WTC11 (cell line): Measurements from ENCODE around the gene MDFIC2.

Experiments
- CREB1 ChIP-seq: sonication (generic); formaldehyde crosslinking; IDR thresholded peaks from 2 replicates; pipeline ENCODE4 v1.8.0; 2023; ENCODE audit warnings: mild to moderate bottlenecking, missing genetic modification reagents
- CTCF ChIP-seq: fragments of 200-600 bp; IDR thresholded peaks from 2 replicates; pipeline ENCODE4 v1.8.0; 2022; ENCODE audit warnings: antibody characterized with exemption
- ERG ChIP-seq: fragments of 250-450 bp; sonication (Bioruptor Pico); IDR thresholded peaks from 2 replicates; pipeline ENCODE4 v1.8.0; 2021; ENCODE audit warnings: mild to moderate bottlenecking
- ESRRA ChIP-seq: sonication (generic); formaldehyde crosslinking; IDR thresholded peaks from 2 replicates; pipeline ENCODE4 v1.8.1; 2022; ENCODE audit warnings: mild to moderate bottlenecking, missing genetic modification reagents, borderline replicate concordance
- FOXJ3 ChIP-seq: sonication (generic); formaldehyde crosslinking; IDR thresholded peaks from 2 replicates; pipeline ENCODE4 v1.9.0; 2021; ENCODE audit warnings: missing genetic modification reagents, mild to moderate bottlenecking, borderline replicate concordance
- FOXP1 ChIP-seq: sonication (generic); formaldehyde crosslinking; IDR thresholded peaks from 2 replicates; pipeline ENCODE4 v1.8.0; 2022; ENCODE audit warnings: missing genetic modification reagents, mild to moderate bottlenecking, moderate library complexity, borderline replicate concordance
- HMGXB4 ChIP-seq: sonication (generic); formaldehyde crosslinking; IDR thresholded peaks from 2 replicates; pipeline ENCODE4 v1.8.1; 2023; ENCODE audit warnings: mild to moderate bottlenecking, moderate library complexity, missing genetic modification reagents
- MAX ChIP-seq: sonication (generic); formaldehyde crosslinking; IDR thresholded peaks from 2 replicates; pipeline ENCODE4 v1.8.0; 2022; ENCODE audit warnings: mild to moderate bottlenecking, missing genetic modification reagents
- SP1 ChIP-seq: sonication (generic); formaldehyde crosslinking; conservative IDR thresholded peaks from 2 replicates; pipeline ENCODE4 v1.8.1; 2022; ENCODE audit warnings: missing genetic modification reagents
- USF2 ChIP-seq: sonication (generic); formaldehyde crosslinking; IDR thresholded peaks from 2 replicates; pipeline ENCODE4 v1.8.1; 2023; ENCODE audit warnings: mild to moderate bottlenecking, missing genetic modification reagents, moderate library complexity
- ZNF317 ChIP-seq: sonication (generic); formaldehyde crosslinking; IDR thresholded peaks from 2 replicates; pipeline ENCODE4 v1.8.1; 2023; ENCODE audit warnings: low read depth, mild to moderate bottlenecking, moderate library complexity, missing genetic modification reagents, borderline replicate concordance

GRCh38 chr3:70176224-70176623, 136.2 kb downstream of the MDFIC2 start:
- no peak for TF ChIP-seq CTCF
- no peak for TF ChIP-seq FOXJ3 (CRISPR knock-in tag)
- TF ChIP-seq ERG, result no peak
- no peak for TF ChIP-seq CREB1
- no peak for TF ChIP-seq SP1 (CRISPR knock-in tag)
- no peak for TF ChIP-seq USF2 (CRISPR knock-in tag)
- no peak for TF ChIP-seq ESRRA (CRISPR knock-in tag)
- TF ChIP-seq MAX, result no peak
- TF ChIP-seq ZNF317 (CRISPR knock-in tag), result no peak
- no peak for TF ChIP-seq HMGXB4
- no peak for TF ChIP-seq FOXP1 (CRISPR knock-in tag)
